Liver (tissue), 9 donors: ENCODE data around the gene ARHGEF10L. TPM values are rescaled to one million over a fixed set of nuclear protein-coding genes. Genes with fewer than 3 reads are reported as not detected.
A peak's percentile ranks its signal among the peaks of the same experiment; 100 is the strongest.

Experiments
- DNase-seq: peaks from one replicate; pipeline ENCODE4 v3.0.0-alpha.2; 2017; ENCODE audit warnings: low spot score
- H3K27ac ChIP-seq, 2 donors: one replicate each; pipeline ENCODE4 v1.7.0; 2013; ENCODE audit warnings: inconsistent platforms in 2 of 2, low read length in 2 of 2, control low read depth in 1 of 2, low read depth in 1 of 2, mild to moderate bottlenecking in 1 of 2
- H3K27me3 ChIP-seq, 4 donors: one replicate each; pipeline versions ENCODE4 v1.6.1 to v1.7.0; 2013; ENCODE audit warnings: low read length in 3 of 4, inconsistent platforms in 1 of 4, mild to moderate bottlenecking in 1 of 4, moderate library complexity in 1 of 4; ENCODE audit not compliant: control insufficient read depth in 4 of 4, insufficient read depth in 4 of 4
- H3K36me3 ChIP-seq, 4 donors: one replicate each; pipeline versions ENCODE4 v1.6.1 to v1.7.0; 2013; ENCODE audit warnings: low read length in 3 of 4, mild to moderate bottlenecking in 3 of 4, low read depth in 1 of 4, moderate library complexity in 1 of 4; ENCODE audit not compliant: control insufficient read depth in 4 of 4, insufficient read depth in 3 of 4
- H3K4me1 ChIP-seq, 4 donors: one replicate each; pipeline versions ENCODE4 v1.6.1 to v1.7.0; 2013; ENCODE audit warnings: low read length in 3 of 4, mild to moderate bottlenecking in 3 of 4, moderate library complexity in 1 of 4; ENCODE audit not compliant: control insufficient read depth in 4 of 4, insufficient read depth in 4 of 4
- H3K4me3 ChIP-seq, 3 donors: one replicate each; pipeline versions ENCODE4 v1.6.1 to v1.7.0; 2013; ENCODE audit warnings: low read length in 3 of 3, control low read depth in 1 of 3, low read depth in 1 of 3, mild to moderate bottlenecking in 1 of 3
- H3K9ac ChIP-seq, 2 donors: one replicate each; pipeline ENCODE4 v1.7.0; 2013; ENCODE audit warnings: low read length in 2 of 2, mild to moderate bottlenecking in 2 of 2, moderate library complexity in 2 of 2, control low read depth in 1 of 2, low read depth in 1 of 2
- H3K9me3 ChIP-seq, 4 donors: one replicate each; pipeline versions ENCODE4 v1.6.1 to v1.7.0; 2013; ENCODE audit warnings: low read length in 3 of 4; ENCODE audit not compliant: control insufficient read depth in 4 of 4
- FOXA1 ChIP-seq: IDR thresholded peaks from 2 replicates; pipeline ENCODE4 v1.6.1; 2016; ENCODE audit warnings: antibody characterized with exemption
- FOXA2 ChIP-seq: IDR thresholded peaks from 2 replicates; pipeline ENCODE4 v1.6.1; 2016; ENCODE audit warnings: antibody characterized with exemption
- GABPA ChIP-seq, 2 donors: IDR thresholded peaks in 1 of 2; conservative IDR thresholded peaks in 1 of 2; 2 replicates each; pipeline ENCODE4 v1.6.1; 2016; ENCODE audit warnings: antibody characterized with exemption in 2 of 2, mild to moderate bottlenecking in 1 of 2, moderate library complexity in 1 of 2
- HNF4A ChIP-seq, 2 donors: conservative IDR thresholded peaks; 2 replicates each; pipeline ENCODE4 v1.6.1; 2016; ENCODE audit warnings: antibody characterized with exemption in 2 of 2, mild to moderate bottlenecking in 2 of 2
- HNF4G ChIP-seq: IDR thresholded peaks from 2 replicates; pipeline ENCODE4 v1.6.1; 2016; ENCODE audit warnings: antibody characterized with exemption
- JUND ChIP-seq, 2 donors: IDR thresholded peaks; 2 replicates each; pipeline ENCODE4 v1.6.1; 2016; ENCODE audit warnings: antibody characterized with exemption in 2 of 2
- NR2F2 ChIP-seq: IDR thresholded peaks from 2 replicates; pipeline ENCODE4 v1.6.1; 2016; ENCODE audit warnings: antibody characterized with exemption
- RAD21 ChIP-seq, 2 donors: IDR thresholded peaks; 2 replicates each; pipeline ENCODE4 v1.6.1; 2016; ENCODE audit warnings: antibody characterized with exemption in 2 of 2, mild to moderate bottlenecking in 2 of 2
- REST ChIP-seq: IDR thresholded peaks from 2 replicates; pipeline ENCODE4 v1.6.1; 2016; ENCODE audit warnings: antibody characterized with exemption, mild to moderate bottlenecking
- RXRA ChIP-seq, 2 donors: IDR thresholded peaks; 2 replicates each; pipeline ENCODE4 v1.6.1; 2017 to 2018; ENCODE audit warnings: antibody characterized with exemption in 2 of 2, mild to moderate bottlenecking in 1 of 2
- SP1 ChIP-seq: IDR thresholded peaks from 2 replicates; pipeline ENCODE4 v1.6.1; 2018; ENCODE audit warnings: antibody characterized with exemption, mild to moderate bottlenecking
- TAF1 ChIP-seq: conservative IDR thresholded peaks from 2 replicates; pipeline ENCODE4 v1.6.1; 2016; ENCODE audit warnings: antibody characterized with exemption, mild to moderate bottlenecking
- YY1 ChIP-seq: IDR thresholded peaks from 2 replicates; pipeline ENCODE4 v1.6.1; 2016; ENCODE audit warnings: antibody characterized with exemption, mild to moderate bottlenecking
- WGBS: extraction: QIAGEN DNeasy Blood & Tissue Kit; methylation state at CpG from one replicate; pipeline ENCODE4 v1.1.7; 2013; 5-methylcytosine and 5-hydroxymethylcytosine counted together
- polyA plus RNA-seq, 2 donors: library from polyadenylated mRNA; stranded (reverse) in 1 of 2; unstranded in 1 of 2; fragments of 200-250 nt in 1 of 2; fragments of >200 nt in 1 of 2; fragmentation: Nextera tagmentation in 1 of 2; extraction: Ambion mirVana in 1 of 2; gene quantifications; one replicate each; pipeline versions ENCODE4 v1.2.1 to v1.2.3, GENCODE V29; 2013 to 2015
- total RNA-seq, 2 donors: library from RNA; depleted of rRNA; stranded (reverse); fragments of >200 nt; gene quantifications; one replicate each; pipeline ENCODE4 v1.2.3, GENCODE V29; 2014
- TF ChIP-seq, protein P1 (sequence below): fragments of 150-350 bp; IDR thresholded peaks from 2 replicates; pipeline ENCODE4 v1.5.1; 2017; ENCODE audit warnings: improper control_type of control experiment, low read depth, low read length; ENCODE audit not compliant: missing input control
- TF ChIP-seq, protein P2 (sequence below): IDR thresholded peaks from 2 replicates; pipeline ENCODE4 v1.6.1; 2016; ENCODE audit warnings: antibody characterized with exemption
- TF ChIP-seq, protein P3 (sequence below): IDR thresholded peaks from 2 replicates; pipeline ENCODE4 v1.6.1; 2016; ENCODE audit warnings: antibody characterized with exemption
- TF ChIP-seq, protein P4 (sequence below): IDR thresholded peaks from 2 replicates; pipeline ENCODE4 v1.6.1; 2016; ENCODE audit warnings: antibody characterized with exemption
- donor health status: healthy.
- donor health status: healthy.
- donor health status: healthy.
- donor health status: healthy.
- donor health status: healthy.

The ARHGEF10L gene
- total and polyA plus RNA-seq, 4 donors = 26.3 to 169 (median 57.5) TPM

GRCh38 chr1:17557986-17558385, 18.5 kb downstream of the ARHGEF10L start:
- Histone ChIP-seq H3K4me3 (no peak overlapping the region), H3K36me3 (no peaks in the 10 kb centered on the region), H3K27me3 (no peaks in the 10 kb centered on the region), H3K9me3 (no peaks in the 10 kb centered on the region), H3K9ac (no peak overlapping the region), H3K4me1 (peaks cover 13 to 32% (median 22%) of the 10 kb centered on the region in 4 donors), H3K27ac (no peak overlapping the region)
- no peak for TF ChIP-seq YY1
- no peak for TF ChIP-seq JUND (IDR thresholded peaks at IDR 0.05)
- TF ChIP-seq NR2F2 = no peak
- TF ChIP-seq, protein P1, sequence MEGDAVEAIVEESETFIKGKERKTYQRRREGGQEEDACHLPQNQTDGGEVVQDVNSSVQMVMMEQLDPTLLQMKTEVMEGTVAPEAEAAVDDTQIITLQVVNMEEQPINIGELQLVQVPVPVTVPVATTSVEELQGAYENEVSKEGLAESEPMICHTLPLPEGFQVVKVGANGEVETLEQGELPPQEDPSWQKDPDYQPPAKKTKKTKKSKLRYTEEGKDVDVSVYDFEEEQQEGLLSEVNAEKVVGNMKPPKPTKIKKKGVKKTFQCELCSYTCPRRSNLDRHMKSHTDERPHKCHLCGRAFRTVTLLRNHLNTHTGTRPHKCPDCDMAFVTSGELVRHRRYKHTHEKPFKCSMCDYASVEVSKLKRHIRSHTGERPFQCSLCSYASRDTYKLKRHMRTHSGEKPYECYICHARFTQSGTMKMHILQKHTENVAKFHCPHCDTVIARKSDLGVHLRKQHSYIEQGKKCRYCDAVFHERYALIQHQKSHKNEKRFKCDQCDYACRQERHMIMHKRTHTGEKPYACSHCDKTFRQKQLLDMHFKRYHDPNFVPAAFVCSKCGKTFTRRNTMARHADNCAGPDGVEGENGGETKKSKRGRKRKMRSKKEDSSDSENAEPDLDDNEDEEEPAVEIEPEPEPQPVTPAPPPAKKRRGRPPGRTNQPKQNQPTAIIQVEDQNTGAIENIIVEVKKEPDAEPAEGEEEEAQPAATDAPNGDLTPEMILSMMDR = no peak
- 94% methylated on average over 7 of the region's 7 CpGs for WGBS
- DNase-seq = no peak

DNA sequence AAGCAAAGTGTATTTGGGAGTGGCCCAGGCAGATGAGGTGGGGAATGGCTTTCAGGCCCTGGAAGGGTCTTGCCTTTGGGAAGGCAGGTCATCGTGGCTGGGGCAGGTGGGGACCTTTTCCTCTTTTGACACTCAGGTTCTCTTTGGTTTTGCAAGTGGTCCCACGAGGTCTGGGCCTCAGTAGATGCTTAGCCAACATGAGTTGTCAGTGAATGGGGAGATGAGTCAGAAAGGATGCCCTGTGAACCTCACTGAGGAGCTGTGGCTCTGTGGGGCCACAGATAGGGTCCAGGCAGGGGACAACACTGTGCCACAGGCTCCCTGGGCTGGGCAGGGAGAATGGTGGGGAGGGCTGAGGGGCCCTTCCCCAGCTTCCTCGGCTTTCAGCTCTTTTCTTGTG, 19.0 kb downstream of the ARHGEF10L start:
- Histone ChIP-seq H3K9ac (no peak overlapping the region), H3K27me3 (no peaks in the 10 kb centered on the region), H3K36me3 (no peaks in the 10 kb centered on the region), H3K4me3 (no peak overlapping the region), H3K27ac (peak overlapping the region in 1 of 2 donors; percentile 94), H3K9me3 (no peaks in the 10 kb centered on the region), H3K4me1 (peaks cover 14 to 32% (median 22%) of the 10 kb centered on the region in 4 donors)
- DNase-seq = no peak
- no peak for TF ChIP-seq JUND (IDR thresholded peaks at IDR 0.05)
- 85% methylated on average over 3 of the region's 3 CpGs for WGBS

DNA sequence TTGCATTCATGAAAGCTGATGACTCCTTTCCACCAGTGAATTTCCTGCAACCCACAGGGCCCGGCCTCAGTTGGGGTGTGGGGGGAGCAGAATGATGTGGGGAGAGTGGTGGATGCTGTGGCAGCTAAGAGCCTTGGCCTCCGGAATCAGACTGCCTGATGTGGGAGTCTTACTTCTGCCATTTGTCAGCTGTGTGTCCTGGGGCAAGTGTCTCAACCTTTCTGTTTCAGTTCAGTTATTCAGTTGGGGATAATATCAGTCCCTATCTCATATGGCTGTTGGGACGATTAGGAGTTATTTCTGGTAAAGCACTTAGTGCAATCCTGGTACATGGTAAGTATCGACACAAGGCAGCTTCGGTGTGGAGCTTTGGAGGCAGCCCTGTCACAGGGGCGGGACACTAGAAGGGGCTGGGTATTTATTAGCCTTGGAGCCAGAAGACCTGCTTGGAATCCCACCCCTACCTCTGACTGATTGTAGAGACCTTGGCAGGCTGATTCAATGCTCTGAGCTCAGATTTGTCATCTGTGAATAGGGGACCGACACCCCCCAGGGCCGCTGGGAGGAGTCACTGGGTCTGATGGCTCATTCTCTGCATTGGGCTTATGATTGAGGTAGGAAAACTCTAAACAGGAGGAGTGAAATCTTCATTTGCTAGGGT, 19.6 kb downstream of the ARHGEF10L start:
- TF ChIP-seq, protein P2, sequence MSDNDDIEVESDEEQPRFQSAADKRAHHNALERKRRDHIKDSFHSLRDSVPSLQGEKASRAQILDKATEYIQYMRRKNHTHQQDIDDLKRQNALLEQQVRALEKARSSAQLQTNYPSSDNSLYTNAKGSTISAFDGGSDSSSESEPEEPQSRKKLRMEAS = no peak
- no peak for TF ChIP-seq REST
- TF ChIP-seq, protein P1 = no peak
- TF ChIP-seq, protein P3, sequence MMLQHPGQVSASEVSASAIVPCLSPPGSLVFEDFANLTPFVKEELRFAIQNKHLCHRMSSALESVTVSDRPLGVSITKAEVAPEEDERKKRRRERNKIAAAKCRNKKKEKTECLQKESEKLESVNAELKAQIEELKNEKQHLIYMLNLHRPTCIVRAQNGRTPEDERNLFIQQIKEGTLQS = no peak
- no peak for TF ChIP-seq YY1
- TF ChIP-seq NR2F2 = no peak
- no peak for TF ChIP-seq TAF1
- no peak for TF ChIP-seq RAD21 (IDR thresholded peaks at IDR 0.05)
- TF ChIP-seq FOXA2 = no peak
- TF ChIP-seq, protein P4, sequence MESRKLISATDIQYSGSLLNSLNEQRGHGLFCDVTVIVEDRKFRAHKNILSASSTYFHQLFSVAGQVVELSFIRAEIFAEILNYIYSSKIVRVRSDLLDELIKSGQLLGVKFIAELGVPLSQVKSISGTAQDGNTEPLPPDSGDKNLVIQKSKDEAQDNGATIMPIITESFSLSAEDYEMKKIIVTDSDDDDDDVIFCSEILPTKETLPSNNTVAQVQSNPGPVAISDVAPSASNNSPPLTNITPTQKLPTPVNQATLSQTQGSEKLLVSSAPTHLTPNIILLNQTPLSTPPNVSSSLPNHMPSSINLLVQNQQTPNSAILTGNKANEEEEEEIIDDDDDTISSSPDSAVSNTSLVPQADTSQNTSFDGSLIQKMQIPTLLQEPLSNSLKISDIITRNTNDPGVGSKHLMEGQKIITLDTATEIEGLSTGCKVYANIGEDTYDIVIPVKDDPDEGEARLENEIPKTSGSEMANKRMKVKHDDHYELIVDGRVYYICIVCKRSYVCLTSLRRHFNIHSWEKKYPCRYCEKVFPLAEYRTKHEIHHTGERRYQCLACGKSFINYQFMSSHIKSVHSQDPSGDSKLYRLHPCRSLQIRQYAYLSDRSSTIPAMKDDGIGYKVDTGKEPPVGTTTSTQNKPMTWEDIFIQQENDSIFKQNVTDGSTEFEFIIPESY = no peak
- no peak for TF ChIP-seq HNF4A (conservative IDR thresholded peaks at IDR 0.05)
- no peak for TF ChIP-seq HNF4G
- TF ChIP-seq JUND (IDR thresholded peaks at IDR 0.05) = no peak
- no peak for TF ChIP-seq FOXA1
- no peak for TF ChIP-seq GABPA (IDR thresholded peaks at IDR 0.05 in 1 of 2, conservative IDR thresholded peaks at IDR 0.05 in 1 of 2)
- no peak for TF ChIP-seq SP1
- no peak for TF ChIP-seq RXRA (IDR thresholded peaks at IDR 0.05)
- H3K27ac ChIP-seq = peak overlapping the region; percentile 89 to 94
- no peak for DNase-seq
- 81% methylated on average over 8 of the region's 8 CpGs for WGBS
- no peak overlapping the region for H3K9ac ChIP-seq
- no peaks in the 10 kb centered on the region for H3K27me3 ChIP-seq
- no peaks in the 10 kb centered on the region for H3K36me3 ChIP-seq
- no peaks in the 10 kb centered on the region for H3K9me3 ChIP-seq
- no peak overlapping the region for H3K4me3 ChIP-seq
- H3K4me1 ChIP-seq = peaks cover 19 to 37% (median 26%) of the 10 kb centered on the region in 4 donors
